GM13976 (cell line): ENCODE measurements around the gene RIOX2.

Source experiments
- DNase-seq: peaks from one replicate; pipeline ENCODE4 v3.0.0; 2012; ENCODE audit warnings: low spot score
- in situ Hi-C: fragments of 300-500 bp; cut with MboI; formaldehyde crosslinking; loops from one replicate; pipeline ENCODE4 v1.12.0; 2022; ENCODE audit warnings: low sequenced_read_pairs, mixed read lengths, inconsistent platforms; ENCODE audit not compliant: unreplicated experiment
- TF ChIP-seq, protein P1 (sequence below): IDR thresholded peaks from 2 replicates; pipeline ENCODE4 v1.5.1; 2012; ENCODE audit warnings: borderline replicate concordance, mild to moderate bottlenecking; ENCODE audit not compliant: insufficient read depth; ENCODE audit errors: extremely low read depth, missing control alignments, control extremely low read depth

The RIOX2 gene

DNA sequence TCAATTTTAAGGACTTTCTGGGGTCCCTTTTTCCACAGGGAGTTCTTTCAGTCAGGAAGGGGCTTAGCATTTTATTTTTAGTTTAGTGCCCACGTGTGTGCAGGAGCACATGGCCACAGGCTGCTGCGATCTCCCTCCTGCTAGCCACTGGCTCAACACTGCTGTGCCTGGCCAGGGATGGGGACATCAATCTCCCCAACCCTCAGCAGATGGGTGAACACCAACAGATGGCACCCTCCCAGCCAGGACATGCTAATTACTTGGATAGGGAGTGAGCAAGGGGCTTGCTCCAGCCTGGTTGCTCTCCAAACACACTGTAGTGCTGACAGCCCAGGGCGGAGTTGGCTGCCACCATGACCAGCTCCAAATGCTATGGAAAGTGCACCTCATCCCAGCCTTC, 7.4 kb upstream of the RIOX2 start:
- in situ Hi-C loops, result no loop called here
- DNase-seq, result no peak
- TF ChIP-seq, protein P1, sequence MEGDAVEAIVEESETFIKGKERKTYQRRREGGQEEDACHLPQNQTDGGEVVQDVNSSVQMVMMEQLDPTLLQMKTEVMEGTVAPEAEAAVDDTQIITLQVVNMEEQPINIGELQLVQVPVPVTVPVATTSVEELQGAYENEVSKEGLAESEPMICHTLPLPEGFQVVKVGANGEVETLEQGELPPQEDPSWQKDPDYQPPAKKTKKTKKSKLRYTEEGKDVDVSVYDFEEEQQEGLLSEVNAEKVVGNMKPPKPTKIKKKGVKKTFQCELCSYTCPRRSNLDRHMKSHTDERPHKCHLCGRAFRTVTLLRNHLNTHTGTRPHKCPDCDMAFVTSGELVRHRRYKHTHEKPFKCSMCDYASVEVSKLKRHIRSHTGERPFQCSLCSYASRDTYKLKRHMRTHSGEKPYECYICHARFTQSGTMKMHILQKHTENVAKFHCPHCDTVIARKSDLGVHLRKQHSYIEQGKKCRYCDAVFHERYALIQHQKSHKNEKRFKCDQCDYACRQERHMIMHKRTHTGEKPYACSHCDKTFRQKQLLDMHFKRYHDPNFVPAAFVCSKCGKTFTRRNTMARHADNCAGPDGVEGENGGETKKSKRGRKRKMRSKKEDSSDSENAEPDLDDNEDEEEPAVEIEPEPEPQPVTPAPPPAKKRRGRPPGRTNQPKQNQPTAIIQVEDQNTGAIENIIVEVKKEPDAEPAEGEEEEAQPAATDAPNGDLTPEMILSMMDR, result no peak

- TF ChIP-seq, protein P1, result no peak
- in situ Hi-C loops, result no loop called here
- DNase-seq, result no peak
Observed at GRCh38 chr3:97975466-97975865, 3.2 kb upstream of the RIOX2 start.

DNA sequence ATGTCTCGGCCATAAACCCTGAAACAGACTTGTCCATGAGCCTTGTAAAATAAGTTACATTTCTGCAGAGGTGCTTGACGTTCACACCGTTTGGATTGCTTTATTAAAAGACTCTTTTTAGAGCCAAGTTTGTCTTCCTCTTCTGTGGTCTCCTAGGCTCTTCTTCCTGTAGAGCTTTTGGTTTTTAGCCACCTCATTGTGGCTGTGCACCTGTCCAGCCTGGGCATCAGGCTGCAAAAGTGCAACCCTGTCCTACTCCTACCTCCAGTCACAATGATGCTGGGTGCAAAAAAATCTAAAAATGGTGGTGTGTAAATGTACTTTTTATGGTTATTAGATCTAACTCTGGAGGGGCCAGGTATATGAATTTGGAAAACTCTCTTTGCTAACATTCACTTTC, 2.8 kb upstream of the RIOX2 start:
- in situ Hi-C loops, result no loop called here
- DNase-seq, result no peak
- TF ChIP-seq, protein P1, result no peak

- TF ChIP-seq, protein P1, result no peak
- in situ Hi-C loops, result no loop called here
- no peak for DNase-seq
Observed at GRCh38 chr3:97972976-97973375, 745 bp upstream of the RIOX2 start.

- in situ Hi-C loops, result no loop called here
- DNase-seq, result no peak
- TF ChIP-seq, protein P1, result no peak
Observed at GRCh38 chr3:97970956-97971620, 1.1 kb downstream of the RIOX2 start.

DNA sequence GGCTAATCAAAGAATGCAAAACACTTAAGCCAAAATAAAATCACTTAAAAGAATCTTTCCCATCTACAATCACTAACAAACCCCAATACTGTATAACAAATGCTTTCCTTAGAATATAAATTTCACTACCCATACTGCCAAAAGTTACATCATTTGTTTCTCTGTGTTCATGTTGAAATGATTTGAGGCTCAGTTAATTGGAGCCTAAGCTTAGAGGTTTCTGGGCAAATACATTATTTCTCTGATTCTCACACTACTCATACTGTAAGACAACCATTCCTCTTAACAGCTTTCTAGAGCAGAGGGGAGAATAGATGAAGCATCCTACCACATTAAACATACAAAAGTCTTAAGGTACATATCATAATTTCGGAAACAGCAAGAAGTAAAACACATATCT, 2.1 kb downstream of the RIOX2 start:
- DNase-seq, result no peak
- in situ Hi-C loops, result no loop called here
- TF ChIP-seq, protein P1, result no peak
